GM21367 (cell line): ENCODE results near the gene HSPG2.

Source experiments
- ATAC-seq: cut with Tn5 transposase; IDR thresholded peaks from one replicate; pipeline ENCODE4 v1.9.1; 2021; ENCODE audit not compliant: unreplicated experiment

Gene HSPG2

DNA sequence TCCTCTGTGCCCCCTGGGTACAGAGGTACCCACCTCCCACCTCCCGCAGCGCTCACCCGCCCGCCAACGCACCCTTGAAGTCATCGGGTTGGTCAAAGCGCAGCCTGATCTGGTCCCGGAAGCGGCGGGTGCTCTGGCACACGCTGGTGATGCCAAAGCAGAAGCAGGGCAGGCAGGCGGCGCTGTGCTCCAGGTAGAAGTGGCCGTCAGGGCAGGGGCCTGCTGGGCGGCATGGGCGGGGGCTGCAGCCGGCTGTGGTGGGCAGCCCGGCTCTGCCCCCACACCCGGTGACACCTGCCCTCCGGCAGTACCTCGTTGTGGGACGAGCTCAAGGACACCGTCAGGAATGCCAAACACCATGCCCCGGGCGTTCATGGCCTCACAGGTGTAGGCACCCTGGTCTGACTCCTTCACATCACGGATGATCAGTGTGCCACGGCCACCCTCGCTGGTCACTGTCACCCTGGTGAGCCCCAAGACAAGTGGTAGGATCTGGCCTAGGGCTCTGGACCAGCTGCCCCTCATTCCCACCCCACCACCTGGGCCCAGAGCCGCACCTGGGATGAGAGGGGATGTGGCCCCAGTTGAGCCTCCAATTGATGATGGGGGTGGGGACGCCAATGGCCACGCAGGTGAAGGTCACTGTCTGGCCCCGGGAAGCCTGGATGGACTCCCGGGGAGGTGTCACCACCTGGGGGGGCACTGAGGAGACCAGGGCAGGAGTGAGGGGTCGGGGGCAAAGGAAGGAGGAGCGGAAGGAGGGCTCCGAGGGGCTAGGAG is 52.5 kb downstream of the HSPG2 start:
- ATAC-seq: no peak

- ATAC-seq: no peak
Measured at GRCh38 chr1:21882721-21883415, 54.2 kb downstream of the HSPG2 start.

- ATAC-seq: no peak
Measured at GRCh38 chr1:21881250-21881649, 55.9 kb downstream of the HSPG2 start.

DNA sequence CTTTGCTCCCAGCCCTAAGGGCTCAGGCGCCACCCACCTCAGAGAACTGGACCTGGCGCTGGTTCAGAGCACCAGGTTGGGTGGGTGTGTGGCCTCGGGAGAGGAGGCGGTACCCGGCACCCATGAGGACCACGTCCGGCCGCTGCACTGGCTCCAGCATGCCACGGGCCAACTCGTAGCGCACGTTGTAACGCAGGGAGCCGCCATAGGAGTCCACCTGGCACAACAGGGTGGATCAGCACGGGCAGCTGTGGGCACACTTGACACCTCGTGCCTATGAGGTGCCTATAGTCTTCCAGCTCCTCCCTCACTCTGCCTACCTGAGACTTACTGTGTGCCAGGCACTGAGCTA is 56.5 kb downstream of the HSPG2 start:
- ATAC-seq: no peak

- no peak for ATAC-seq
Measured at GRCh38 chr1:21879928-21880618, 57.0 kb downstream of the HSPG2 start.

DNA sequence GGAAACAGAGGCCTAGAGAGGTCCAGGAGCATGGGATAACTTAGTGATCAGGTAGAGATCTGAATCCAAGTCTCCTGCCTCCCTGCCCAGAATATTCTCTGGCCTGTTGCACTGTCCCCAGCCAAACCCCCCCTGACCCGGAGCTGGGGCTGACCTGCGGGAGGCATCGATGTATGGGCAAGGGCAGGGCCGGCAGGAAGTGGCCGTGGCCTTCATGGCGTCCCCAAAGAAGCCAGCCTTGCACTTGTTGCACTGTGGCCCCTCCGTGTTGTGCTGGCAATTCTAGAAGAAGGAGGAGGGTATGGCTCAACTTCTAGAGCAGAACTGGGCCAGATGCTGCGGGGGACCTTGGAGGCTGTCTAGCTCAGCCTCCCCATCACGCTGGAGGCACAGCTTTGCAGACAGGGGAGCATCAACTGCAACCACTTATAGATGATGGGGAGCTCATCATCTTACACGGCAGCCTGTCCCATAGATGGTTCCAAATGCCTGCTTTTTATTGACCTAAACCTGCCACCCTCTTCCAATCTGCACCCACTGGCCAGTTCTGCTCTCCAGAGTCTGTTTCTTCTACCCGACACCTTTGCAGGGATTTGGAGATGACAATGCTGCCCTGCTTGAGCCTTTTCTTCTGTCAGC is 58.2 kb downstream of the HSPG2 start:
- no peak for ATAC-seq

DNA sequence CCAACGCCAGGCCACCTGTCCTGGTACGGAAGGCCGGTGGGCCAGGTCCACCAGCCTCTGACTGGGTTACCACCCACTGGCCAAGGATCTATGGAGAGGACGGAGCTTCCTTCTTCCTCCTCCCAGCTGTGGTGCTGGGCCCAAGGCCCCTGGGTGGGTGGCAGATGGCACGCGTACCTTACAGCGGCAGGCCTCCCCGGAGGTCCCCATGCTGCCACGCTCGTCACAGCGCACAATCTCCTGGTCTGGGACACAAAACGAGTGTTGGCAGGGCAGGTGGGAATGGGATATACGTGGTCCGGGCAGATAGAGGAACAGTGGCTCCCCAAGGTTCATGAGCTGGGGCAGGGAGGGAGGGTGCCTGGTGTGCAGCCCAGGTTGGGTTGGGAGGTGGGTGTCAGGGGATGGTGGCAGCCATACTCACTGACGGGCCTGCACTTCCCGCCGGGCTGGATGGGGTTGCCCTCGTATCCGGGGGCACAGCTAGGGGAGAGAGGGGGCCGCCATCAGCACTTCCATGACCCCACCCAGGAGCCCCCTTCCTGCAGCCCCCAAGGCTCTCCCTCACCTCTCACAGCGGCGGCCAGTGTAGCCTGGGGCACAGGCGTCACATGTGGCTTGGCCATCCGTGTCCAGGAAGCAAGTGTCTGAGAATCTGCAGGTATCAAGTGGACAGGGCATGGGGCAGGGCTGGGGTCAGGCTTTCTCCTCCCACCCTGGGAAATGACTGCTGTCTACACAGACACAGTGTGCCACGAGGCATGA is 58.9 kb downstream of the HSPG2 start:
- ATAC-seq: no peak

GRCh38 chr1:21876267-21876666 is 60.8 kb downstream of the HSPG2 start:
- ATAC-seq: no peak

- no peak for ATAC-seq
Measured at GRCh38 chr1:21875621-21876063, 61.5 kb downstream of the HSPG2 start.

DNA sequence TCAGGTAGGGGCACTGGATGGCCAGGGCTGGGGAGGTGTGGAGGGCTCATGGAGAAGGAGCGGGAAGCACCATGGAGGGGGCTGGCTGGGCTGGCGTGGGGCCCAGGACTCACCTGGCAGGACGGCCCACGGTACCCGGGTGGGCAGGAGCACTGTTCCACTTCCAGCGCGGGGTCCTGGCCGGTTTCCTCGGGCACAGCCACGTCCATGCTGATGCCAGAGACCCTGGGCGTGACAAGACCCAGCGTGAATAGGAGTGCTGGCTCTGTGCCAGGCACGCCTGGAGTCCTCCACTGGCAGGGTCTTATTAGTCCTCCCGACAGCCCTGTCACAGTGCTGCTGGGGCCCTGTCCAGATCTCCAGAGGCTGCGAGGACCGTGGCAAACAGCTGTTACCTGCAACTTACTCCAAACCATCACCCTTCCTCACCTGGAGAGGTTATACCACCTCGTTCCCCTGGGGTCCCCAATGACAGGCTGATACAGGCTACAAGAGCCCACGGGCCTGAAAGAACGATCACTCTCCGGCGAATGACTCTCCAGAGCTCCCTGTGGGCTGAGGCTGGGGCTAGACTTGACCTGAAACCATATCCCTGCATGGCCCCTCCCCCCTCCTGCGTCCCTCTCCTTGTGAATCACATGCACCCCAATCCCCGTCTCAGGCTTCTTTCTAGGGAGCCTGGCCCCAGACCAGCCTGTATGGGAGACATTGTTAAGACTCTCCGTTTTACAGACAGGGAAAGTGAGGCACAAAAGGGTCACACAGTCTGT is 62.1 kb downstream of the HSPG2 start:
- ATAC-seq: no peak

- ATAC-seq: no peak
Measured at GRCh38 chr1:21874328-21874727, 62.8 kb downstream of the HSPG2 start.

GRCh38 chr1:21873761-21874160 is 63.3 kb downstream of the HSPG2 start:
- no peak for ATAC-seq

DNA sequence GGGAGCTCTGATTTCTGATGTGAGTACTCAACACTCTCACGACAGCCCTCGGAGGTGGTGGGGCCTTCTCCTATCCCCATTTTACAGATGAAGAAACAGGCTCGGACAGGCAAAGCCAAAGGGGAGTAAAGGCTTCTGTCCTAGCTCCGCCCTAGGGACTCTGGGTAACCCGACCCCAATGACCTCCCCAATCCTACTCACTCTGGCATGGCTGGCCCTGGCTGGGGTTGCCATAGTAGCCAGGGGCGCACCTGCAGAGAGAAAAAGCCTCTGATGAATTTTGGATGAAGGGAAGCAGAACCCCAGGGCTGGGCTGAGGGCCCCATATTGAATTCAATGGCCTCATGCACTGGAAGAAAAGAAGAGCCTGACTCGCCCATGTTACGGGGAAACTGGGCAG is 63.9 kb downstream of the HSPG2 start:
- ATAC-seq: no peak

DNA sequence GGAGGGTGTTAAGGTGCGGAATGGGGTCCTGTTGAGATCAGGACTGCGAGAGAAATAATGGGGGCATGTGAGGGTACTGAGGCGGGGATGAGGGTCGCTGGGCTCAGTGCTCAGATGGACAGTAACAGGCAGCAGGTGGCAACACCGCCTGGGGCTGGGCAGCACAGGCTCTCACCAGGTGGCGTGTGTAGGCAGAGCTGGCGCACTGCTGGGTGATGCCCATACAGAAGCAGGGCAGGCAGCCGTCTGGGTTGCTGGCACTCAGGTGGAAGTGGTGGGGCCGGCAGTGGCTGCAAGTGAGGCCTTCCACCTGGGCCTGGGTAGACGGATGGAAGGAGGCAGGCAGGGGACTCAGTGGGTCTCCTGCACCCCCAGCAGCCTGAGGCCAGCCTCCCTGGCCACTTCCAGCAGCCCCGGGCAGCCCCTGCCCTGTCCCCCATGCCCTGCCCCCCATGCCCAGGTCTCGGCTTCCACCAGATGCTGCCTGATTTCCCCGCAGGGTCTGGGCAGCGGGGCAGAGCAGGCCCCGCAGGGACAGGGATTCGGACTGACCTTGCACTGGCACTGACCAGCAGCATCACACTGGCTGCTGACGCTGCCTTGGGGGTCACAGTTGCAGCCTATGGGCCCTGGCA is 64.5 kb downstream of the HSPG2 start:
- no peak for ATAC-seq

DNA sequence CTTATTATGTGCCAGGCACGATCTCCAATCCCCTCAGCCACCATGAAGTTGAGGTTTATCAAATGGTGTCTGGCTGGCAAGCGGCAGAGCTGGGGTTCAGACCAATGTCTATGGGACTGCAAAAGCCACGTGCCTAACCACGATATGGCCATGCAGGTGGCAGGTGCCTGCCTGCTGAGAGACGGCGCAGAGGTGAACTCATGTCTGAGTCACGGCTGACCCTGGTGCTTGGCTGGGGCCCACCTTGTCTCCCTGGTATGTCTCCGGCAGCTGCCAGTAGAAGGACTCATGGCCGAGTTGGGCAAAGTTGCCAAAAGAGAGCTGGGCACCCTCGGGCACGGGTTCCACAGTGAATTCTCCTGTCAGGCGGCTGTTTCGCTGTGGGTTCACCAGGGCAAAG is 65.2 kb downstream of the HSPG2 start:
- no peak for ATAC-seq

GRCh38 chr1:21870611-21871010 is 66.5 kb downstream of the HSPG2 start:
- ATAC-seq: no peak

DNA sequence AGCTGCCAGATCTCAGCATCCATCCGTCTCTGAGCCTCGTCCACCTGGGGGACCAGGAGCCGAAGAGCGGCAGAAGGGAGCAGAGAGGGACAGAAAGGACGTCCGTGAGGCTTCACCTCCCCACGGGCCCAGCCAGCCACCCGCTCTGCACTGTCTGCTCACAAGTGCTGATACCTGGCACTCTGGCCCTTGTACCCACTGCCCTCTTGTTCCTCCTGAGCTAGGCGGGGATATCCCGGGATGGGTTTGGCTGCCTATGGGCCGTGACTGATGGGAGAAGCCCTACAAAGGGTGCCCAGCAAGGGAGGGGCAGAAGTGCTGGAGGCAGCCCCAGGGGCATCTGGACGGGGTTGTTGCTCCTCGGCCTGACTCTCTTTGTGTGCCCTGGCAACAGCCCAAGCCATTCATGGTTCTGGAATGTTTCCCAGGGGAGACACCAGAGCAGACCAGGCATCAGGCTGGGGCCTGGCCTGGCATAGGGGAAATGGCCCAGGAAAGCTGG is 67.4 kb downstream of the HSPG2 start:
- no peak for ATAC-seq

DNA sequence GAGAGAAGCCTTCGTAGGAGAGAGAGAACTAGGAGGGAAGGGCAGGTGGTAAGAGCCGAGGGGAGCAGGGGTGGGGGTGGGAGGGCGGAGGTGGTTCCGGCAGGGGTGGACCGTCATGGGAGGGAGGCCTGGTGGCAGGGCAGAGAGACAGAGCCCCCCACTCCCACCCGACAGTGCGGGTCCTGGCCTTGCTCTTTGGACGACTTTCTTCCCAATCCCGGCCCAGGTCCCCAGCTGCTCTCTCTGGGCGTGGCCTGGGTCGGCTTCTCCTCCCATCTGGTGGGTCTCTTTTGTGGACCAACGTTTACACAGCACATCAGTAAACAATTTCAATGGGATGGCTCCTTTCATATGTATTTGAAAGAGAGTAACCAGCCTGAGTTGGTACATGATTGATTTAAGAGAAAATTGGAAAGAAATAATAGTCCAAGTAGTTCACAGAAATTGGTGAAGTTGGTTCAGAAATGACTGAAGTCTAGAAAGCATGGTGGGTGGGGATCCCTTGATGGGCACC is 68.1 kb downstream of the HSPG2 start:
- no peak for ATAC-seq

GRCh38 chr1:21868482-21868881 is 68.6 kb downstream of the HSPG2 start:
- ATAC-seq: no peak
